Astrocyte of the cerebellum (primary cell): ENCODE data around the gene GRAMD4.

Experiments used
- DNase-seq: peaks from one replicate; pipeline ENCODE4 v3.0.0-alpha.2; 2011; ENCODE audit warnings: low read depth
- H3K4me3 ChIP-seq: 2 replicates; pipeline ENCODE4 v1.5.1; 2011; ENCODE audit warnings: mild to moderate bottlenecking, low read depth, low read length, moderate library complexity
- CTCF ChIP-seq: IDR thresholded peaks from 2 replicates; pipeline ENCODE4 v1.5.1; 2012; ENCODE audit warnings: low read length, low read depth, moderate library complexity, mild to moderate bottlenecking; ENCODE audit errors: missing control alignments
- in situ Hi-C: cut with HindIII; loops from 2 replicates; pipeline ENCODE4 v1.10.0; 2017; ENCODE audit warnings: low sequenced_read_pairs

The GRAMD4 gene

DNA sequence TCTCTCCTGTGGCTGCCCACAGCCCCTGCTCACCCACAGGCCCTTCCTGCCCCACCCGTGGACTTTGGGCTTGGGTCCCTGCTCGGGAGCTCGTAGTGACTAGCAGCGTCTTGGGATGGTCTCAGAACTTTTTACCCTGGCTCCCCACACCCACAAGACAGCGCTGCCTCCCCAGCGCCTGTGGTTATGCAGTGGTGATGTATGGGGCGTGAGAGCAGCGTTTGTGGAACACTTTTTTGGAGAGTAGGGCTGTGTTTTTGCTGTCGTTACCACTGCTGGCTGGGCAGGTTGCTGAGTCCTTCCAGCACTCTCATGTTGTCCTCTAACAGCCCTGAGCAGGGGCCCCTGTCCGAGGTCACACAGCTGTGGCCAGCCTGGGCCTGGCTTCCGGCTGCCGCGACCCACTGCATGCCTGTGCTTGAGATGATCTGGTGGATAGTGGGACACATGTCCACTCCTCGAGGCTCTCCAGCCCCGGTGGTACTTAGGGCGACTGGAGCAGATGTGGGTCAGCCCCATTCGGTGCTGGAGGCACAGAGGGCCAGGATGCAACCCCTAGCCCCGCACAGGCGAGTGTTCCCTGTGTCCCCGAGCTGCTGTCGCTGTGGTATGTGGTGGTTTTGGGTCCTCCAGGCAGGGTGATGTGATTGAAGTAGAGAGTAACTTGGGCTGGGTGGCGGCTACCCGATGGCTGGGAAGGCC, 7.1 kb upstream of the GRAMD4 start:
- in situ Hi-C loops, result no loop called here
- H3K4me3 ChIP-seq, result no peak overlapping the region
- DNase-seq, result no peak
- TF ChIP-seq CTCF, result no peak

GRCh38 chr22:46613606-46614021, 6.6 kb upstream of the GRAMD4 start:
- no peak for TF ChIP-seq CTCF
- H3K4me3 ChIP-seq, result no peak overlapping the region
- no peak for DNase-seq
- in situ Hi-C loops, result no loop called here

- DNase-seq, result no peak
- no peak overlapping the region for H3K4me3 ChIP-seq
- no peak for TF ChIP-seq CTCF
- in situ Hi-C loops, result no loop called here
Observed at GRCh38 chr22:46614025-46614931, 5.9 kb upstream of the GRAMD4 start.

GRCh38 chr22:46617207-46617985, 2.8 kb upstream of the GRAMD4 start:
- in situ Hi-C loops, result no loop called here
- no peak for DNase-seq
- H3K4me3 ChIP-seq, result no peak overlapping the region
- TF ChIP-seq CTCF, result no peak

GRCh38 chr22:46617986-46618647, 2.1 kb upstream of the GRAMD4 start:
- TF ChIP-seq CTCF, result no peak
- DNase-seq, result no peak
- H3K4me3 ChIP-seq, result no peak overlapping the region
- in situ Hi-C loops, result no loop called here

DNA sequence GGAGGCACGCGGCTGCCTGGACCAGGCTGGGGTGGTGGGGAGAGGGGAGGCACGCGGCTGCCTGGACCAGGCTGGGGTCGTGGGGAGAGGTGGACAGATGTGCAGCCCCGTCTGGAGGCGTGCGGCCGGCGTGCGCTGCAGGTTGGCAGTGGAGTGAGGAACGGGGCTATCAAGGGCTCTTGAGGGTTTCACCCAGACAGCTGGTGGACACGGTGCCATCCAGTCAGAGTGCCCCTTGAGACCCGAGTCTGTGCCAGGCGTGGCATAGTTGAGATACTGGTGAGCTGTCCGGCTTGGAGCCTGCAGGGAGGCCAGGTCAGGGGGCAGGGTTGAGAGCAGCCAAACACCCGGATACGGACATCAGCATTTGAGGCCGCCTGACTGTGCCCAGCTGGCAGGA, 1.5 kb upstream of the GRAMD4 start:
- in situ Hi-C loops, result no loop called here
- no peak for TF ChIP-seq CTCF
- no peak for DNase-seq
- H3K4me3 ChIP-seq, result no peak overlapping the region
